NCI-H69 (cell line): ENCODE data around the gene E2F7.
"Not testable (repeated sequence)": the region's sequence is repeated elsewhere in the genome, so short reads cannot be mapped to it uniquely, and the experiment has no call there.

Experiments
- DNase-seq: peaks from one replicate; lab custom pipeline; 2025; lab: John Stamatoyannopoulos, UW

The E2F7 gene

GRCh38 chr12:77065361-77066204 is at the start of gene E2F7:
TSS of gene E2F7 (minus strand) at chr12:77065569. CDS start at chr12:77064635, 934 bp downstream.
- peak; percentile 96 for DNase-seq

GRCh38 chr12:77113971-77114370 is 48.6 kb upstream of the E2F7 start:
- DNase-seq: no peak

- no peak for DNase-seq
These were observed 43.3 kb upstream of the E2F7 start for GRCh38 chr12:77108707-77109106.

GRCh38 chr12:77107121-77107520 is 41.8 kb upstream of the E2F7 start:
- no peak for DNase-seq

- DNase-seq: no peak
These were observed 39.4 kb upstream of the E2F7 start for GRCh38 chr12:77104792-77105191.

- no peak for DNase-seq
These were observed 38.9 kb upstream of the E2F7 start for GRCh38 chr12:77104286-77104685.

GRCh38 chr12:77102691-77103090 is 37.3 kb upstream of the E2F7 start:
- no peak for DNase-seq

- DNase-seq: no peak
These were observed 36.8 kb upstream of the E2F7 start for GRCh38 chr12:77102123-77102522.

GRCh38 chr12:77099799-77100198 is 34.4 kb upstream of the E2F7 start:
- no peak for DNase-seq

- DNase-seq: no peak
These were observed 32.5 kb upstream of the E2F7 start for GRCh38 chr12:77097846-77098245.

GRCh38 chr12:77092227-77092626 is 26.9 kb upstream of the E2F7 start:
- DNase-seq: not testable (repeated sequence)

GRCh38 chr12:77089686-77090220 is 24.4 kb upstream of the E2F7 start:
- no peak for DNase-seq

GRCh38 chr12:77087427-77087826 is 22.1 kb upstream of the E2F7 start:
- DNase-seq: peak; percentile 21

- DNase-seq: no peak
These were observed 16.7 kb upstream of the E2F7 start for GRCh38 chr12:77082021-77082420.

GRCh38 chr12:77079631-77080030 is 14.3 kb upstream of the E2F7 start:
- no peak for DNase-seq

GRCh38 chr12:77078231-77078630 is 12.9 kb upstream of the E2F7 start:
- no peak for DNase-seq

GRCh38 chr12:77076886-77077285 is 11.5 kb upstream of the E2F7 start:
- no peak for DNase-seq

- not testable (repeated sequence) for DNase-seq
These were observed 8.5 kb upstream of the E2F7 start for GRCh38 chr12:77073894-77074293.

- no peak for DNase-seq
These were observed 7.6 kb upstream of the E2F7 start for GRCh38 chr12:77072833-77073495.

- no peak for DNase-seq
These were observed 5.6 kb upstream of the E2F7 start for GRCh38 chr12:77070800-77071449.

- no peak for DNase-seq
These were observed 5.0 kb upstream of the E2F7 start for GRCh38 chr12:77070382-77070781.

- peak; percentile 77 for DNase-seq
These were observed 441 bp downstream of the E2F7 start for GRCh38 chr12:77064896-77065360.
